HG02610 (cell line): ENCODE data around the gene CDH4.

Experiments
- ATAC-seq: cut with Tn5 transposase; IDR thresholded peaks from one replicate; pipeline ENCODE4 v1.9.1; 2021; ENCODE audit warnings: mild to moderate bottlenecking, moderate library complexity; ENCODE audit not compliant: unreplicated experiment

CDH4 gene

DNA sequence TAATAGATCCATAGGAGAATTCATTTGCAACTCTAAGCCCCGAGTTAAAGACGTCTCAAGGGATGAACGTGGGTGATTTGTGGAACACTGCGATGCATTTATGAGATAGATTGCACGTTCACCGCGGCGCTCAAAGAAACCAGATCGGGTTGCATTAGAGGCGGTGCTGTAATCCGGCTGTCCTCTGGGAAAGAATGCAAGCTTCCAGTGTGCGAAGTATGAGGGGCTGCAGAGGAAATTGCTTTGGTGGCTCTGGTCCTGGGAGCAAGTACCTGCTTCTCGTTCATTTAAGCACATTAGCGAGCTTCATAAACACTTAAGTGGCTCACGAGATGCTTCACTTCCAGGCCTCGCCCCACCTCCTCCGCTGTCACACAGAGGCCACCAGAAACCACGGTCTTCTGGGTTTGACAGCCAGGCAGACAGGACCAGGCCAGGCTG is 182.3 kb downstream of the CDH4 start:
- ATAC-seq: no peak

DNA sequence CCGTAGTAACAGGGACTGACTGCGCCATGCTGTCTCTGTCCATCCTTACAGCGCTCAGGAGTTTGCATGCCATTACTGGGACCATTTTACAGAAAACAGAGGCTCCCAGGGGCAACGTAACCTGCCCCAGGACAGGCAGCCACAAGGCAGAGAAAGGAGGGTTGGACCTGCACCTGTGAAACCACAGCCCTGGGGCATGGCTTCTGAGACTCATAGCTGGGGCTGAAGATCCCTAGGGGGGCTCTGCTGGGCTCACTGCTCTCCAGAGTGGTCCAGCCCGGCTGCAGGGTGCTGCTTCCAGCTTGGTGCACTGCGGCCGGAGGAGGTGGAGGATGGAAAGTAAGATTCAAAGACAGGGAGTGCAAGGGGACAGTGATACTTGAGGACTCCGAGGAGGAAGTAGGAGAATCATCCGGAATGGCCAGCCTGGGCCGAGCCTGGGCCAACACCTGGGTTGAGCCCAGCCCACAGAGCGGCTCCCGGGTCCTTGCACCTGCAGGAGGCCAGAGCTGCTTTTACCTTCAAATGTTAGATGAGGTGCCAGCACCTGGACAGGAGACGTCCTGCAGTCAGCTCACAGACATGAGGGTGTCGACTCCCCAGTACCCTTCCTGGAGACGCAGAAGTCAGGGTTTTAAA is 183.2 kb downstream of the CDH4 start:
- ATAC-seq: no peak

DNA sequence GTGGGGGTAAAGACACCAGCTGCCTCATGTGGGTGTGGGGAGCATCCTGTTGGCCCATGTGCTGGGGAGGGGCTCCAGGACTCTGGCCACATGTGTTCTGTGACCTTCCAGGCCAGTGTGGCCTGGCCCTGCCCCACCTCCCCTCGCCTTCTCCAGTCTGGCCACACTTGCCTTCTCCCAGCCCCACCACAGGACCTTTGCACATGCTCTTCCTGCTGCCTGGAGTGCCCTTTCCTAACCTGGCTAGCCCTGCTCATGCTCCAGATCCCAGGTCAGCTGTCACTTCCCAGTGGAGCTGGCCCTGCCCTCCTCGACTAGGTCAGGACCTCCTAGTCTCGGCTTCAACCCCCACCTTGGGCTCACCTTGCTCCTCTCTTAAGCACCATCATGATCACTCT is 183.8 kb downstream of the CDH4 start:
- ATAC-seq: no peak

DNA sequence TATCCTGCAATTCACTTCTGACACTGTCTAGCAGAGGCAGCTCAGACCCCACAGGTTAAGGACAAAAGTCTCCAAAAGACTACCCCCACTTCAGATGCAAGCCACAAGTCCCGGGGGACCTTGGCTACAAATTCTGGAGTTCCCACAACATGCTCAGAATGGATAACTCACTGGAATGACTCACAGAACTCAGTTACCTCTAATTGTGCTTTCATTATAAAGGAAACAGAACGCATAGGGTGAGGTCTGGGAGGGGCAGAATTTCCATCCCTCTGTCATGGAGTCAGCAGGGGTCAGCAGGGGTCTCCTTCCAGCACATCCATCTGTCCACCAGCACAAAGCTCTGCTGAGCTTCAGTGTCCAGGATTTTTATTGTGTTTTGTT is 184.2 kb downstream of the CDH4 start:
- ATAC-seq: no peak

DNA sequence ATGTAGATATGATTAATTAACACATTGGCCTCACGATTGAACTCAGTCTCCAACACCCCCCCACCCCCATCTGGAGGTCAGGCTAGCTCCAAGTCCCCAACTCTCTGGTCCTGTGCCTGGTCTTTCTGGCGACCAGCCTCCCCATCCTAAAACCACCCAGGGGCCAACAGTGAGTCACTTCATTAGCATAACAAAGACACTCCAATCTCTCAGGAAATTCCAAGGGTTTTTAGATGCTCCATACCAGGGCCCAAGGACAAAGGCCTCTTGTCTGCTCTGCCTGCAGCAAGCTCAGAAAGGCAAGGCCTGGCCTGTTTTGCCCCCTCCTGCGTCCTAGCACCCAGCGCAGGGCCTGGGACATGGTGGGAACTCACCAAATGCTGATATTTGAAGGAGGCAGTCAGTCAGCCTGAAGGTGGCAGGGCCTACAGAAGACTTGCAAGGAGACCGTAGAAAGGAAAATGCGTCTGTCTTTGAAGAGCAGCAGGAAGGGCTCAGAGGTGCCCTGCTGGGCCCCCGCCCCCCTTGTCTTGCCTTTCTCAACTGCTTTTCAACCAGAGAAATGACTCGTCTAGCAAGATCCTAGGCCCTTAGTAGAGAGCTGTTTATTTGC is 184.7 kb downstream of the CDH4 start:
- ATAC-seq: no peak

DNA sequence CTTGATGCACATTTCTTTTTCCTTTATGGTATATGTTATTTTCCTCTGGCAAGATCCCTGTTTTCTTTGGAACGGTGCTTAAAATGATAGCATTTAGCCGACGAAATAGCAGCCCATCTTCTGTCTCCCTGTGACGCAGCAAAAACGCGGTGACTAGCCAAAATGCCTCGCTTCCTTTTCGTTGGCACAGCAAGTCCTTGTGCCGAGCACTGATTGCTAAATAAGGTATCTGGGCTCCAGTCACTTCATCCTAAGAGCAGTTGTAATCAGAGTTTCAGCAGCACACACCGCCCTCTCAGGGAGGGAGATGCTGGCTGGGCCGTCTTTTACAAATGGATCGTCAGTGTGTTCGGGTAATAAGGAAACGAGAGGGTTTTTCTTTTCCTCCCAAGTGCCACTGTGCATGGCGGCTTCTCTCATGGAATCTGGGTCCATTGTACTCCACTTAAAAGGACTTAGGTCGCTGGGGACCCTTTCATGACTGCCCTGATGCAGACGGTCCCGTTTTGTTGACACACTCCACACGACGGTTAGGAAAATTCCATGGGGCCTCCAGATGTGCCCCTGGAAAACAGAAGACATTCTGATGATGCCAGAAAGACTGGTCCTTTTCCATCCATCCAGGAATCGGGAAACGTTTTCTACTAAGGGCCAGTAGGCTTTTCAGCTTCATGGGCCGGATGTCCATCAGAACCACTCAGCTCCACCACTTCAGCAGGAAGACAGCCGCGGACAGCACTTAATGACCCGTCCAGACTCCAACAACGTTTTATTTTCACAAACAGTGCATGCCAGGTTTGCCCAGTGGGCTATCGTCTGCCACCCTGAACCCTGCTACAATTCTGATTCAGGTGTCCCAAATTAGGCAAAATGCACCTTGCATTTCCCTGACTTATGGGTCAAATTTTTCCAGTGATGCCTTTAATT is 185.5 kb downstream of the CDH4 start:
- ATAC-seq: no peak

DNA sequence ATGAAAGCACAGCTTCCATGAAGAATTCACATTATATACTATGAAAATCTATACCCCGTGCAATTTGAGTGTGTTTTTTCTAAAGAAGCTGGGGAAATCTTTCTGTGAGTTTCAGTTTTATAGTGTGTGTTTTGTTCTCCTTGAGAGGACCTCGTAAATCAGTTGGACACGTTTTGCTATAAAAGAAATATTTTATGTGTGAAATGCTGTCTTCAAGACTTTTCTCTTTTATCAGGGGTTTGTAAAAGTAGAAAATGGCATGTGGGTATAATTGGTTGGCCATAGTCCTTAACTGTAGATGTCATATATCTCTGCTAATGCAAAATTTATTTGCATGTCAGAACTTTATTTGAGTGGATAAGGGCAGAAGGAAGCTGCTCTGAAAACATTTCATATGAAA is 186.2 kb downstream of the CDH4 start:
- ATAC-seq: no peak

DNA sequence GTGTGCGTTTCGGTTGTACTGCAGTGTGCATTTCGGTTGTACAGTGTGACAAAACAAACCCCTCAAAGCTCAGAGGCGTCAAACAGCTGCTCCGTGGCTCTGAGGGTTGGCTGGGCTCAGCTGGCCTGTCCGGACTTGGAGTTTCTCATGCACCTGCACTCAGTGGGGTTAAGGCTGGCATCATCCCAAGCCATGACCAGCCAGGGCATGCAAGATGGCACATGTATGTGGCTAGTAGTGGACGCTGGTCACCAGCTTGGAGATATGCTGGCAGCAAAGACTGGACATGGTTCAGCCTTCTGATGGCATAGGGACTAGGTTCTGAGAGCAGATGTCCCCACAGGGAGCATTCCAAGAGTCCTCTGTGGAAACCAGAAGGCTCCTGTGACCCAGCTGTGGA is 187.2 kb downstream of the CDH4 start:
- ATAC-seq: no peak

DNA sequence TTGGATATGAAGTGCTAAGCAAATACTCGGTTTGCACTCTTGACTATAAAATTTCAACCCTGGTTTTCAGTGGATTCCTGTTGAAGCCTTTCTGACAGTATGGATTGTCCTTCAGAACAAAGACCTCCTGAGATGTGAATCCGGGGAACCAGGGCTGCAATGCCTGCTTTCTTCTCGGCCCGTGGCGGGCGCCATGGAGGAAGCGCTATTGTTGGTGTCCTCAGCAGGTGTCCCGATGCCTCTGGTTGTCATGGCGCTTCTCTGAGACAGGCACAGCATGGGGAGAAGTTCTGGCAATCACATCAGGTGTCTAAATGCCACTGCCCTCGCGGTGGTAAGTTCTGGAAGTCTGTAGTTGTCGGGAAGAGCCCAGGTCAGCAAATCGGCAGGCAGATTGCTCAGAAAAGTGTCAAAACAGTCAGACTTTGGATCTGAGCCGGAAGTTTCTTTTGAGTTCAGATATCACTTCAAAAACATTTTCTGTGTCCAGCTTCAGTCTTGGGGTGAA is 188.5 kb downstream of the CDH4 start:
- no peak for ATAC-seq

DNA sequence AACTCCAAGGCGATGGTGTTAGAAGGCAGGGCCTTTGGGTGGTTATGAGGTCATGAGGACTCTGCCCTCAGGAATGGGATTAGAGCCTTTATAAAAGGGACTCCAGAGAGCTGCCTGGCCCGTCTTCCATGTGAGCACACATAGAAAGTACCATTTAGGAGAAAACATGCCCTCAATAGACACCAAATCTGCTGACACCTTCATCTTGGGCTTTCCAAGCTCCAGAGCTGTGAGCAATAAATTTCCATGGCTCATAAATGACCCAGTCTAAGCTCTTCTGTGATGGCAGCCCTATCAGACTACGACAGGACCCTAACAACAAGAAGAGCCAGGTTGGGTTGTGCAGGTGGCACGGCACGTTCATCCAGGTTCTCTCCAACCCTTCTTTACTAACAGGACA is 189.5 kb downstream of the CDH4 start:
- ATAC-seq: no peak

DNA sequence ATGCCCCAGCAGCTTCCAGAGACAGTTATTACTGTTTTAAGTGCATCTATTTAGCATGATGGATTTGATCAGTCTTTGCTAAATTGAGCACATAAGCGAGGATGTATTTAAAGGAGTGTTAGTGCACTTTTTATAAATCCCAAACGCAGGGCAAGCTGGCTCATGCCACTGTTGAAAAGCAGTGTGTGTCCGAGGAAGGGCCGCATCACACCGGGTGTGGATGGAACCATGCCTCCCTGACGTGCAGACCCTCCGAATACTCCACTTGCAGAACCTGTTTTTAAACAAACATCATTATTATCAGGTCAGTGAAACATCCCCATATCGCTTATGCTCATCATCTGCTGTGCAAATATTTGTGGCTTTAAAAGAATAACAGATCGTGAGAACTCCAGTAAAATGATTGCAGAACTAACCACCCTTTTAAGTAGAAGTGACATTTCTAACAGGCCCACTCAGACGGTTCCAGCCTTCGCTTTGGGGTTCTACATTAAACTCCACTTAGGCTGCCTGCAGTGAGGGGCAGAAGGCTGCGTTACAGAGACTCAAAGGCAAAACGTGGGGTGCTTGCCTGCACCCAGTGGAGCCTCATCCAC is 190.1 kb downstream of the CDH4 start:
- ATAC-seq: no peak

DNA sequence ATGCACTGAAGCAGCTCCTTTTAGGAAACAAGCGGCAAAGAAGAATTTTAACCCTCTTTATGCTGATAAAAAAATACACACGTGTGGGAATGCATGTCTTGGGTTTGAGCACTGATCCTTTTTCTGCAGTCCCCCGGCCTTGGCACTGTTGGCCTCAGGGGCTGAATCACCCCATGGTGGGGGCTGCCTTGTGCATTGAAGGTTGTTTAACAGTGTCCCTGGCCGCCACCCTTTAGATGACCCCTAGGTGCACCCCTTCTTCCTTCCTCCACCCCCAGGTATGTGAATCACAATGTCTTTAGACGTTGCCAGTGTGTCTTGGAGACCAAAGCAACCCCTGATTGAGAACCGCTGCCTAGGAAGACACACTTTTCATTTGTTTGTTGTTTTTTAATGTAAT is 190.7 kb downstream of the CDH4 start:
- no peak for ATAC-seq

DNA sequence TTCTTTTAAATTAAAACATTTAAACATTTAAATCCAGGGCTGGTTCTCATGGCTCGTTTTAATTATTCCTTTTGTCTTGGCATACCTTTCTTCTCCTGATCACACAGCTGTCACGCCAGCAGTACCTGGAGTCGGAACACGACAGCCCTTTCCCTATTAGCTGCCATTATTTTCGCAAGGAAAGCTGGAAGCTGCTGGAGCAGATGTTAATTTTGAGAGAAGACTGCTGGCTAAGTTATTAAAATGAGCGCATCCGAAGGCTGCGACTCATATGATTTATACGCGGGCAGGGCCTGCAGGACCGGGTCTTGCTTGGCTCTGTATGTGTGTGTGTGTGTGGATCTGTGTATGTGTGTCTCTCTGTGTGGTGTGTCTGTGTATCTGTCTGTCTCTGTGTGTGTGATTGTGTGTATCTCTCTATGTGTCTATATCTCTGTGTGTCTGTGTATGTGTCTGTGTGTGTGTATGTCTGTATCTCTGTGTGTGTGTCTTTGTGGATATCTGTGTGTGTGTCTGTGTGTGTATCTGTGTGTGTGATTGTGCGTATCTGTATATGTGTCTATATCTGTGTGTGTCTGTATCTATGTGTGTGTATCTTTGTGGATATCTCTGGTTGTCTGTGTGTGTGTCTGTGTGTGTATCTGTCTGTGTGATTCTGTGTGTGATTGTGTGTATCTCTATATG is 191.5 kb downstream of the CDH4 start:
- ATAC-seq: no peak

DNA sequence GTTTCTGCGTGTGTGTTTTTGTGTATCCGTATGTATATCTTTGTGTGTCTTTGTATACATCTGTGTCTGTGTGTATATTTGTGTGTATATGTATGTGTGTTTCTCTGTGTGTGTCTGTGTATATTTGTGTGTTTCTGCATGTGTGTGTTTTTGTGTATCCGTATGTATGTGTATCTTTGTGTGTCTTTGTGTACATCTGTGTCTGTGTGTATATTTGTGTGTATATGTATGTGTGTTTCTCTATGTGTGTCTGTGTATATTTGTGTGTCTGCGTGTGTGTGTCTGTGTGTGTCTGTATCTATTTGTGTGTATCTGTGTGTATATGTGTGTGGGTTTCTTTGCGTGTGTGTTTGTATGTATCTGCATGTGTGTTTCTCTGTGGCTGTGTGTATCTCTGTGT is 192.6 kb downstream of the CDH4 start:
- no peak for ATAC-seq

DNA sequence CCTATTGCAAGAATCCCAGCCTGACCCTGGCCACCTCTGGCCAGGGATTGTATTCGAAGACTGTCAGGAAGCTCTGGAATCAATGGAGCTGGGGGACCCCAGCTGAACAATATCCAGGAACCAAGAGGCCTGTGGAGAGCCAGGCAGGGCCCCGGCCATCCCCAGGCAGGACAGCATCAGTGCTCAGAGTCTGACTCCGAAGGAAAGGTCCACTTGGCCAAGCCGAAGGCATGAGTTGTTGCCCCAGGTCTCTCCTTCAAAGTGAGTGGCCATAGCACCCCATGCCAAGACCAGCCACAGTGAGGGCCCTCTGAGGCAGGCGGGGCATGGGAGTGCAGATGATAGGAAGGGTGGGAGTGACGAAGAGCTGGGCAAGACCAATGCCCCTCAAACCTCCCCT is 193.1 kb downstream of the CDH4 start:
- ATAC-seq: no peak

DNA sequence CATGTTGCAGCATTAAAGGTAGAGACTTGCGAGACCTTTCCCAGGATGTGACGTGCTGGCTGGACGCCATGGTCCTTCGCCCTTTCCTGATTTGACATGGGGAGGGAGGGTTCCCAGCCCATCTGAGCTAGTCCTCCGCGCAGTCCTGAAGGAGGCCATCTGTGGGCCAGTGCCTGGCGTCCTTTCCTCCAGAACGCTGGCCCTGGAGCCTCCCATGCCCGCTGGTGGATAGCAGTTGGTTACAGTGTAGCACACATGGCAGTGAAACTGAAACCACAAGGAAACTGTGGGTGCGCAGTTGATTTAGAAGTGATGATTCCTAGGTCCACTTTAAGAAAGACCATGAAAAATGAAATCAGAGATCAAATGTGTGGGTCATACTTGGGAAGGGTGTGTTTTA is 193.7 kb downstream of the CDH4 start:
- no peak for ATAC-seq

DNA sequence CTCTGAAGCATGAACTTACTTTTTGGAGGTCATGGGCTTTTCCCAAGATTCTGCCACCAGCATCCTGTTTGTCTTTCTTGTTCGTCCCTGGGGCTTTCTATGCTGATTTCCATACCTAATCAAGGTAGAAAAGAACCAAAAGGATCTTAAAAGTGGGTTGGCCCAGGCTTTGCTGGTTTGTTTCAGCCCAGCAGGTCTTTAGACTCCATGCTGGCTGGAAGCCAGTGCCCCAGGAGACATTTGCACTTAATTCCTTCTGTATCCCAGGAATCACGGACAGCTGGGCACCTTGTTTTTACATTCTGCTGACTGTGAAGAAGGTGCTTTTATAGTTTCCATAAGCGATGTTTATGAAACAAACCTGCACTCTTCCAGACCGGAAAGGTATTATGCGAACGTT is 195.9 kb downstream of the CDH4 start:
- no peak for ATAC-seq

DNA sequence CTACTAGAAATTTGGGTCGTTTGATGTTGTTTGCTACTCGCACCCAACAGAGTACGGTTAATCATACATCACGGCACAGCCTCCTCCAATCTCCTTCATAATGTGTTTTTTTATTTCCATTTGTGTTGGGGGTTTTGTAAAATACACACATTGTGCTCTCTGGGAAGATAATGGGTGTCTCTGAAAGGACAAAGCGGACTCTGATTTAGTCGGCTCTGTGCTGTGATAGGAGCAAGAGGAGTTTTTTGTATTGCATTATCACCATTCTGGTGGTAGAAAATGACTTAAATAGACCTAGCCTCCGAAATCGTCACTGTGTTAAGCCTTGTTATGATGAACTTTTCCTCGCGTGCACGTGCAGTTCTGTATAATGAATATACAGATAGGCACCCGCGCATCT is 196.3 kb downstream of the CDH4 start:
- no peak for ATAC-seq

DNA sequence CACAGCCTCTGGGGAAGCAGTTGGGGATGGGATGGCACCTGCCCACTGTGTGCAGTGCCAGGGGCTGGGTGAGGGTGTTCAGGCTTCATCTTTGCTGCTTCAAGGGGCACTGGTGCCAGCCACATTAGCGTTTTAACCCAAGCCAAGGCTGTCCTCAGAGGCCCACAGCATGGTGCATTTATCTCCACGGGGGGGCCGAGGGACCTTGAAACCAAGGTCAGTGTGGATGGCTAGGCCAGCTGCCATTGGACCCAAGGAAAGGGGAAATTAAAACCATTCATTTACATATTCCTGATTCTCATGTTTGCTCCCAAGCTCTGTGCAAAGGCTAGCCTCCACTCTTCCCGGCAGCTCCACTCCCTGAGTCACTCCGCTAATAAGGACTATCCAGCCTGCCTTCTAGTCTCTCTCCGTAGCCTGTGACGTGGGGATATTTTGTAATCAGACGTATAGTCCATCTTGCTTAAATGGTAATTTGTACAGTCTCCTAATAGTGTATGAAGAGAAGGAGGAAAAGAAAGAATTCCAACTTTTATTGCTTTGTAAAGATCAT is 197.1 kb downstream of the CDH4 start:
- no peak for ATAC-seq

DNA sequence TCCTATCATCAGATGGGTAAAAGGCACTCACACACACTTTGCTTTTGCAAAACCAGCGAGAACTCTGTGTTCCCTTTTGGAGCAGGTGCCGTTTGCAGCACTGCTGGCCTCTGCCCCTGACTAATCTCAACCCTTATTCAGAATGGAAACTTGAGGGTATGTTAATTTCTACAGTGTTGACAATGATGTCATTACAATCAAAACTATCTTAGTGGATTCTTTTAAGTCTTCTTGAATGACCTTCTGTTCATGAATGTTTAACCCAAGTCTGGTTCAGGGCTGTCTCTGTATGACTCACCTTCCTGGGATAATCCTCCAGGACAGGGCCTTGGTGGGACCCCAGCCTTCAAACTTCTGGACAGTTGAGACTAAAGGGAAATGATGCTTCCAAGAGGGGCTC is 197.9 kb downstream of the CDH4 start:
- no peak for ATAC-seq

DNA sequence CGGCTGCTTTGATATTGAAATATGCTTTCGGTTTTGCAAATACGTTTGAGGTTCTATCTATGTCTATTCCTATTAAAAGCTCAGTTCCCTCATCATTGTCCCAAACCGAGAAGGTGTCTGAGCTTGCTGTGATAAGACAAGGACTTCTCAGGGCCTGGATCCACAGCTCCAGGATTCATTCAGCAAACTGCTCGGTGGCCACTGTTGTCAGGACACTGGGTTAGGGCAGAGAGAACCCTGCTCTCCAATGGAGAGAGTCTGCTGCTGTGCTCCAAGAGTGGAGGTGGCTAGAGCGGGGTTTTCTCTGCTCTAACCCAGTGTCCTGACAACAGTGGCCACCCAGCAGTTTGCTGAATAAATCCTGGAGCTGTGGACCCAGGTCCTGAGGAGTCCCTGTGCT is 198.5 kb downstream of the CDH4 start:
- ATAC-seq: no peak
